Measurements from ENCODE around the gene UFM1.

DNA sequence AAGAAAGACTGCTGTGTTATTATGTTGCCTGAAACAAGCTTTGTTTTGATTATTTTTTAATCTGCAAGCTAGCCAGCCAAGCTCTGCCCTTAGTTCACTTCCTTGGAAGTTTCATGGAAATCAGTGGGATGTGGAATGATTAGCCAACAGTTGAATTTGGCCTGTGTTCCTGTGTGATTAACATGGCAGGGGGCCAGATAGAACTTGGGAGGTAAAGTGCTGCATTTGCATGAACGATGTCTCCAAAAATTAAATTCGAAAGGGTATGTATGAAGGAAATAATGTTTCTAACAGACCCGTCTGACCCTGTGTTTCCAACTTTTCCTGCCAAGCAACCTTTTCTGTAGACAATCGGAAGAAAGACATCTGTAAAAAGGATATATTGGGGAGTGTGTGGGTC, 32.2 kb downstream of the UFM1 start:
- no peak for TF ChIP-seq CTCF (IDR thresholded peaks at IDR 0.05; ENCODE audit: insufficient read depth, low read depth, low read length)
- no peak for TF ChIP-seq EZH2 (IDR thresholded peaks at IDR 0.05; ENCODE audit: insufficient read depth, low read length)

All from astrocyte (in vitro differentiated cells and primary cell).